ENCODE measurements around the gene MSMB. TPM values are rescaled to one million over a fixed set of nuclear protein-coding genes. Genes with fewer than 3 reads are reported as not detected.

Gene MSMB
- total and polyA plus RNA-seq, 2 of the 4 experiments (the other 2 are of a cell fraction): not detected

GRCh38 chr10:46074196-46074946, 28.3 kb upstream of the MSMB start:
- H3K23ac ChIP-seq (ENCODE audit: low read depth, low read length): no peak overlapping the region
- no peak for TF ChIP-seq USF2 (IDR thresholded peaks at IDR 0.05; ENCODE audit: low read depth, low read length)
- TF ChIP-seq MAFK (IDR thresholded peaks at IDR 0.05; ENCODE audit: low read depth, low read length): no peak
- TF ChIP-seq POLR2A (IDR thresholded peaks at IDR 0.05; ENCODE audit: low read depth, low read length): no peak
- no peak for TF ChIP-seq RFX5 (IDR thresholded peaks at IDR 0.05; ENCODE audit: low read depth, low read length)
- H3K4me2 ChIP-seq (ENCODE audit: low read depth, low read length): no peak overlapping the region
- H3K27me3 ChIP-seq (ENCODE audit: control insufficient read depth, insufficient read depth, low read length): no peaks in the 10 kb centered on the region; the same call in none of the 2 replicates
- in situ Hi-C loops (cut with MboI; ENCODE audit: low sequenced_read_pairs): no loop called here
- H3K18ac ChIP-seq (ENCODE audit: low read depth, low read length): no peak overlapping the region
- POLR2A ChIA-PET (ENCODE audit: unreplicated experiment): no interaction called here
- CTCF ChIA-PET: no interaction called here
- no peak overlapping the region for H3K14ac ChIP-seq (replicated peaks; ENCODE audit: low read depth, low read length)
- no CpG with 5 or more reads among the region's 4 CpGs for WGBS, 2 experiments (ENCODE audit: extremely low coverage in 2 of 2, insufficient read length in 1 of 2)
- no peak overlapping the region for H3K4ac ChIP-seq (ENCODE audit: low read depth, low read length)
- no peak overlapping the region for H4K91ac ChIP-seq (ENCODE audit: insufficient read depth, low read depth, low read length)
- no peak overlapping the region for H2BK5ac ChIP-seq (ENCODE audit: low read depth, low read length, poor library complexity, severe bottlenecking)
- no peaks in the 10 kb centered on the region for H4K20me1 ChIP-seq (ENCODE audit: insufficient read depth, low read length)
- DNase-seq (no peak), ATAC-seq (ENCODE audit: low read depth) (no peak)
- no peak overlapping the region for H2AFZ ChIP-seq (replicated peaks; ENCODE audit: low read length, poor library complexity)
- no peak overlapping the region for H2AK9ac ChIP-seq (replicated peaks; ENCODE audit: low read depth, low read length, poor library complexity)
- H3K4me1 ChIP-seq (ENCODE audit: control insufficient read depth, insufficient read depth, low read length): 0 out of 2 replicates have a peak, but pooled peaks cover 2% of the 10 kb centered on the region
- H3K9me3 ChIP-seq (ENCODE audit: control insufficient read depth, insufficient read depth, low read length): no peaks in the 10 kb centered on the region
- H3K56ac ChIP-seq (ENCODE audit: extremely low read depth, insufficient read depth, low read length): no peak overlapping the region
- H3K27ac ChIP-seq (ENCODE audit: insufficient read depth, low read length): no peak overlapping the region
- no peak overlapping the region for H2BK120ac ChIP-seq (ENCODE audit: low read depth, low read length)
- intact Hi-C loops (cut with micrococcal nuclease): no loop called here
- H2AK5ac ChIP-seq (ENCODE audit: low read depth, low read length): no peak overlapping the region
- no TSS peak for BruUV-seq (replicated peaks)
- dilution Hi-C loops (cut with HindIII; ENCODE audit: low sequenced_read_pairs, unreplicated experiment): no loop called here
- no peak overlapping the region for H3K4me3 ChIP-seq (ENCODE audit: insufficient read depth, low read depth, low read length)
- no peak overlapping the region for H2BK20ac ChIP-seq (ENCODE audit: low read depth, low read length)
- no peak overlapping the region for H2BK15ac ChIP-seq (ENCODE audit: low read depth, low read length)
- no peaks in the 10 kb centered on the region for H3K36me3 ChIP-seq (ENCODE audit: control insufficient read depth, insufficient read depth, low read length)
- H3K9me1 ChIP-seq (ENCODE audit: insufficient read depth, low read length): no peaks in the 10 kb centered on the region
- no peaks in the 10 kb centered on the region for H3K79me1 ChIP-seq (ENCODE audit: low read depth in 1 of 2, low read length in 2 of 2)
- H4K5ac ChIP-seq (ENCODE audit: low read depth, low read length): no peak overlapping the region
- no peak overlapping the region for H3K9ac ChIP-seq (ENCODE audit: low read depth, low read length)
- H4K8ac ChIP-seq (ENCODE audit: low read depth in 2 of 2, low read length in 2 of 2): no peak overlapping the region
